ENCODE measurements around the gene CAPRIN2.
A peak's percentile ranks its signal among the peaks of the same experiment; 100 is the strongest.

The CAPRIN2 gene

GRCh38 chr12:30707613-30708342 is 47.0 kb downstream of the CAPRIN2 start:
- no peak for TF ChIP-seq CTCF (IDR thresholded peaks at IDR 0.05; ENCODE audit: low read depth, low read length)
- no peak overlapping the region for H3K4me3 ChIP-seq (replicated peaks in 1 of 2; ENCODE audit: low read depth in 2 of 2, low read length in 2 of 2)
- DNase-seq (ENCODE audit: low read depth in 2 of 2) = no peak

- H3K4me3 ChIP-seq (replicated peaks in 1 of 2; ENCODE audit: low read depth in 2 of 2, low read length in 2 of 2) = no peak overlapping the region
- TF ChIP-seq CTCF (IDR thresholded peaks at IDR 0.05; ENCODE audit: low read depth, low read length) = no peak
- DNase-seq (ENCODE audit: low read depth in 2 of 2) = no peak
Measured at GRCh38 chr12:30706476-30706875, 48.3 kb downstream of the CAPRIN2 start.

DNA sequence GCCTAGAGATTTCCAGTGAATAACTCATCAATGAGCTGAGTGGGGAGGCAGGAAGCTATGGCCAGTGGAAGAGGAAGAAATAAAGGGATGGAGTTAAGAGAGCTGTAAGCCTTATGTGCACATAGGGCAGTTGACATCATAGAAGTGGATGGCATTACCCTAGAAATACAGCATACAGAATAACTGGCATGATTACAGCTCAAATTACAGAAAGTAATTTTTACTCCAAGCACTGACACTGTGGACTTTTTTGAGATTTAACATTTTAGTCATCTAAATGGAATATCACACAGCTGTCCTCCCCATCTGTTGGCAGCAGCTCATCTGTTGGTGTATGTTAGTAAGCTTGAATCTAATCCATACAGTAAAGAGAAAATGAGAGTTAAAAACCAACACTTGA is 53.7 kb downstream of the CAPRIN2 start:
- DNase-seq (ENCODE audit: low read depth in 2 of 2) = peak in 1 of 2 donors; percentile 6
- TF ChIP-seq CTCF (IDR thresholded peaks at IDR 0.05; ENCODE audit: low read depth, low read length) = no peak
- no peak overlapping the region for H3K4me3 ChIP-seq (replicated peaks in 1 of 2; ENCODE audit: low read depth in 2 of 2, low read length in 2 of 2)

DNA sequence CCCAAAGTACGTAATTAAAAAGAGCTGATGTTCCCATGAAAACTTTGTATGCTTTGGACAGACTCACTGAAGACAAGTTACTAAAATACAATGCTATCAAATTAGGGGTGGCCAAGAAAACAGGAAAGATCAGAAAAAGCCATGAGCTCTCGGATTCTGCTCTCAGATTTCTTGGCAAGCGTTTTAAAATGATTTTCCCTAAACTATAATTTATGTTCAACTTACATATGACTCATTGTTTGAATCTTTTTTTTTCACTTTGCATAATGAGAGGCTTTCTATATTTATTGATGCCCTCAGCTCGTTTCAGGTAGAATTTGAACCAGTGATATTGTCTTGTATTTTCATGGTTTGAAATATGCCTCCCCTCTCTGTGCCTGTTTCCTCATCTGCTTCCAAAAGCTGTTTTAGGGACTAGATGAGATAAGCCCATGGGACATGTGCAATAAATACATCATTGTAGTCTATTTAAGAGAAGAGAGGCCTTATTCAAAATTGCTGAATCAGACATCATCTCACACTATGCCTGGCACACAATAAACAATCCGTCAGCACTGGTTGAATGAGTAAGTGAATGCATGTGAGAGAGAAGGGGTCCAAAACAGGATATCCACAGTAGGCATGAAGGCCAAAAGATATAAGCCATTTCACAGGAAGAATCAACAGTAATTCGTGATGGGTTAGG is 54.4 kb downstream of the CAPRIN2 start:
- TF ChIP-seq CTCF (IDR thresholded peaks at IDR 0.05; ENCODE audit: low read depth, low read length) = no peak
- DNase-seq (ENCODE audit: low read depth in 2 of 2) = peak; percentile 24 to 37
- no peak overlapping the region for H3K4me3 ChIP-seq (replicated peaks in 1 of 2; ENCODE audit: low read depth in 2 of 2, low read length in 2 of 2)

GRCh38 chr12:30698346-30698745 is 56.4 kb downstream of the CAPRIN2 start:
- TF ChIP-seq CTCF (IDR thresholded peaks at IDR 0.05; ENCODE audit: low read depth, low read length) = no peak
- H3K4me3 ChIP-seq (replicated peaks in 1 of 2; ENCODE audit: low read depth in 2 of 2, low read length in 2 of 2) = no peak overlapping the region
- no peak for DNase-seq (ENCODE audit: low read depth in 2 of 2)

GRCh38 chr12:30696943-30697342 is 57.8 kb downstream of the CAPRIN2 start:
- no peak overlapping the region for H3K4me3 ChIP-seq (replicated peaks in 1 of 2; ENCODE audit: low read depth in 2 of 2, low read length in 2 of 2)
- no peak for DNase-seq (ENCODE audit: low read depth in 2 of 2)
- TF ChIP-seq CTCF (IDR thresholded peaks at IDR 0.05; ENCODE audit: low read depth, low read length) = no peak
